Osteoblast (primary cell): ENCODE data around the gene PDE10A. TPM values are rescaled to one million over a fixed set of nuclear protein-coding genes. Genes with fewer than 3 reads are reported as not detected.

Experiments used
- DNase-seq: peaks from one replicate; pipeline ENCODE4 v3.0.0; 2011; ENCODE audit warnings: low spot score, mixed read lengths; ENCODE audit not compliant: insufficient read length; ENCODE audit errors: missing footprints
- H2AFZ ChIP-seq: 2 replicates; pipeline ENCODE4 v1.6.0; 2011; ENCODE audit warnings: mild to moderate bottlenecking, low read length
- H3K27ac ChIP-seq: 2 replicates; pipeline ENCODE4 v1.5.1; 2011; ENCODE audit warnings: mild to moderate bottlenecking, low read depth, low read length, moderate library complexity
- H3K27me3 ChIP-seq: 2 replicates; pipeline ENCODE4 v1.6.0; 2012; ENCODE audit warnings: mild to moderate bottlenecking, control low read depth, inconsistent platforms, low read length, moderate library complexity; ENCODE audit not compliant: insufficient read depth
- H3K36me3 ChIP-seq: 2 replicates; pipeline ENCODE4 v1.5.1; 2011; ENCODE audit warnings: mild to moderate bottlenecking, low read length, control low read depth, moderate library complexity; ENCODE audit not compliant: insufficient read depth
- H3K4me1 ChIP-seq: 2 replicates; pipeline ENCODE4 v1.5.1; 2011; ENCODE audit warnings: mild to moderate bottlenecking, low read length, control low read depth, moderate library complexity; ENCODE audit not compliant: insufficient read depth
- H3K4me2 ChIP-seq: 2 replicates; pipeline ENCODE4 v1.6.0; 2011; ENCODE audit warnings: mild to moderate bottlenecking, low read length; ENCODE audit not compliant: insufficient read depth
- H3K4me3 ChIP-seq: fragments of 200-600 bp; sonication (generic); 3 replicates; pipeline ENCODE4 v1.5.1; 2012; ENCODE audit warnings: mild to moderate bottlenecking, low read length, inconsistent platforms; ENCODE audit not compliant: insufficient read depth
- H3K79me2 ChIP-seq: 2 replicates; pipeline ENCODE4 v1.6.0; 2012; ENCODE audit warnings: mild to moderate bottlenecking, low read length, control low read depth, inconsistent platforms; ENCODE audit not compliant: insufficient read depth
- H3K9me3 ChIP-seq: 2 replicates; pipeline ENCODE4 v1.5.1; 2011; ENCODE audit warnings: low read depth, low read length, control low read depth
- H4K20me1 ChIP-seq: 2 replicates; pipeline ENCODE4 v1.6.0; 2012; ENCODE audit warnings: mild to moderate bottlenecking, low read length, control low read depth; ENCODE audit not compliant: insufficient read depth
- total RNA-seq: library from RNA; depleted of rRNA; stranded (reverse); fragments of >200 nt; gene quantifications from 2 replicates; pipeline ENCODE4 v1.2.3, GENCODE V29; 2012
- TF ChIP-seq, protein P1 (sequence below): IDR thresholded peaks from 2 replicates; pipeline ENCODE4 v1.5.1; 2011; ENCODE audit warnings: mild to moderate bottlenecking, low read depth, low read length, moderate library complexity; ENCODE audit errors: extremely low read depth

The PDE10A gene
- total RNA-seq, 1 donor: 3.3 TPM

DNA sequence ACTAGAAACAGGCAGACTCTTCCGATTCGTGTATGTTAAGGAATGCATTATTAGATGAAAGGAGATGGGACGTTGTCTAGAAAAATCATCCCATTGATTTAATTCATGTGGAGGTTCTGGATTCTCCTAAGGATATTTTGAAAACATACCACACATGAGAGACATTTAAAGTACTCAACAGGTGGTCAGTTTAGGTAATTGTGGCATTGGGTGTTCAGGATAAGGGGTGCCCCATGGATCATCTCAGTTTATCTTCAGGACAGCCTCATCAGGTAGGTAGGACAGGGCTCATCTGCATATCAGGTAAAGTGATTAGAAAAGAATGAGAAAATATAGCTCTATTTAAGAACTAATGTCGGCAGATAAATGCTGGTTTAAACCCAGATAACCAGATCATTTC is 15.9 kb upstream of the PDE10A start:
- H3K27me3 ChIP-seq: no peaks in the 10 kb centered on the region
- TF ChIP-seq, protein P1, sequence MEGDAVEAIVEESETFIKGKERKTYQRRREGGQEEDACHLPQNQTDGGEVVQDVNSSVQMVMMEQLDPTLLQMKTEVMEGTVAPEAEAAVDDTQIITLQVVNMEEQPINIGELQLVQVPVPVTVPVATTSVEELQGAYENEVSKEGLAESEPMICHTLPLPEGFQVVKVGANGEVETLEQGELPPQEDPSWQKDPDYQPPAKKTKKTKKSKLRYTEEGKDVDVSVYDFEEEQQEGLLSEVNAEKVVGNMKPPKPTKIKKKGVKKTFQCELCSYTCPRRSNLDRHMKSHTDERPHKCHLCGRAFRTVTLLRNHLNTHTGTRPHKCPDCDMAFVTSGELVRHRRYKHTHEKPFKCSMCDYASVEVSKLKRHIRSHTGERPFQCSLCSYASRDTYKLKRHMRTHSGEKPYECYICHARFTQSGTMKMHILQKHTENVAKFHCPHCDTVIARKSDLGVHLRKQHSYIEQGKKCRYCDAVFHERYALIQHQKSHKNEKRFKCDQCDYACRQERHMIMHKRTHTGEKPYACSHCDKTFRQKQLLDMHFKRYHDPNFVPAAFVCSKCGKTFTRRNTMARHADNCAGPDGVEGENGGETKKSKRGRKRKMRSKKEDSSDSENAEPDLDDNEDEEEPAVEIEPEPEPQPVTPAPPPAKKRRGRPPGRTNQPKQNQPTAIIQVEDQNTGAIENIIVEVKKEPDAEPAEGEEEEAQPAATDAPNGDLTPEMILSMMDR: no peak
- H2AFZ ChIP-seq: no peak overlapping the region
- no peaks in the 10 kb centered on the region for H3K36me3 ChIP-seq
- no peak overlapping the region for H3K4me3 ChIP-seq
- no peaks in the 10 kb centered on the region for H4K20me1 ChIP-seq
- H3K79me2 ChIP-seq: no peaks in the 10 kb centered on the region
- DNase-seq: no peak
- no peak overlapping the region for H3K4me2 ChIP-seq
- H3K9me3 ChIP-seq: no peaks in the 10 kb centered on the region
- H3K4me1 ChIP-seq: no peaks in the 10 kb centered on the region
- H3K27ac ChIP-seq: no peak overlapping the region

- H3K27ac ChIP-seq: no peak overlapping the region
- H3K79me2 ChIP-seq: no peaks in the 10 kb centered on the region
- no peak for DNase-seq
- TF ChIP-seq, protein P1: no peak
- H3K9me3 ChIP-seq: no peaks in the 10 kb centered on the region
- H2AFZ ChIP-seq: no peak overlapping the region
- H3K36me3 ChIP-seq: no peaks in the 10 kb centered on the region
- H3K4me2 ChIP-seq: no peak overlapping the region
- H3K4me3 ChIP-seq: no peak overlapping the region
- H4K20me1 ChIP-seq: no peaks in the 10 kb centered on the region
- no peaks in the 10 kb centered on the region for H3K4me1 ChIP-seq
- no peaks in the 10 kb centered on the region for H3K27me3 ChIP-seq
Observed at GRCh38 chr6:165678429-165678828, 15.4 kb upstream of the PDE10A start.

DNA sequence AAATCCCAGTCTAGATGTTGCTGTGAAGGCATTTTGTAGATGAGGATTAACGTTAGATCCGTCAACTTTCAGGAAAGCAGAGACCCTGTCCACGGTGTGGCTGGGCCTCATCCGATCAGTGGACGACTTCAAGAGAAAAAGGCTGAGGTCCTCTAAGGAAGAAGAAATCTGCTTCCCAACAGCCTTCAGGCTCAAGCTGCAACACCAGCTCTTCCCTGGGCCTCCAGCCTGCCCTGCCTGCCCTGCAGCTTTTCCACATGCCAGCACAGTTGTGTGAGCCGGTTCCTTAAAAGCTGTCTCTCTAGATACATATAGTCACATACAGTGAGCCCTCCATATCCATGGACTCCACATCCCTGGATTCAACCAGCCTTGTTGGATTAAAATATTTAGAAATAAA is 14.1 kb upstream of the PDE10A start:
- Histone ChIP-seq H3K4me2 (no peak overlapping the region), H3K27me3 (no peaks in the 10 kb centered on the region), H4K20me1 (no peaks in the 10 kb centered on the region), H3K4me1 (no peaks in the 10 kb centered on the region), H3K9me3 (no peaks in the 10 kb centered on the region), H3K4me3 (no peak overlapping the region), H3K79me2 (no peaks in the 10 kb centered on the region), H3K27ac (no peak overlapping the region), H2AFZ (no peak overlapping the region), H3K36me3 (no peaks in the 10 kb centered on the region)
- TF ChIP-seq, protein P1: no peak
- DNase-seq: no peak

- Histone ChIP-seq H3K27me3 (no peaks in the 10 kb centered on the region), H3K79me2 (no peaks in the 10 kb centered on the region), H3K27ac (no peak overlapping the region), H3K4me3 (no peak overlapping the region), H3K36me3 (no peaks in the 10 kb centered on the region), H2AFZ (no peak overlapping the region), H3K4me2 (no peak overlapping the region), H4K20me1 (no peaks in the 10 kb centered on the region), H3K4me1 (no peaks in the 10 kb centered on the region), H3K9me3 (no peaks in the 10 kb centered on the region)
- DNase-seq: no peak
- TF ChIP-seq, protein P1: no peak
Observed at GRCh38 chr6:165676435-165677068, 13.5 kb upstream of the PDE10A start.
